GM19467 (cell line): Measurements from ENCODE around the gene GLUL.
"Not testable (repeated sequence)": the region's sequence is repeated elsewhere in the genome, so short reads cannot be mapped to it uniquely, and the experiment has no call there.

Experiments
- ATAC-seq: cut with Tn5 transposase; IDR thresholded peaks from one replicate; pipeline ENCODE4 v1.9.1; 2021; ENCODE audit warnings: mild to moderate bottlenecking, moderate library complexity; ENCODE audit not compliant: unreplicated experiment

Gene GLUL

DNA sequence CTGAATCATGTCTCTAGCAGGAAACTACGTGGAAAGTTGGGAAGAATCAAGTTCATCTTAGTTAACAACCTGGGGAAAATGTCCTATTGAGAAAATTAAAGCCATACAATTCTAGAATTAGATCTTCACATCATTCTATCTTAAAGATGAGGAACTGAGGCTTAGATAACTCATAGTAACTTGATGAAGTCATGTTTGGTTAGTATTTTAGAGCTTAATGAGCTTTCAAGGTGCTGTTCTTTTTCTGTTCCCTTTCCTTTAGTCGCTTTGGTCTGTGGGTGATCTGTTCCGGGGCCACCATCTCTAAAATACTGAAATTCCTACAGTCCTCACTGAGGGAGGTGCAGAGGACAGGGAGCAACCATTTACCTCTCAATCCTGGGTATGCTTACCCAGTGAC is 4.3 kb upstream of the GLUL start:
- ATAC-seq: no peak

DNA sequence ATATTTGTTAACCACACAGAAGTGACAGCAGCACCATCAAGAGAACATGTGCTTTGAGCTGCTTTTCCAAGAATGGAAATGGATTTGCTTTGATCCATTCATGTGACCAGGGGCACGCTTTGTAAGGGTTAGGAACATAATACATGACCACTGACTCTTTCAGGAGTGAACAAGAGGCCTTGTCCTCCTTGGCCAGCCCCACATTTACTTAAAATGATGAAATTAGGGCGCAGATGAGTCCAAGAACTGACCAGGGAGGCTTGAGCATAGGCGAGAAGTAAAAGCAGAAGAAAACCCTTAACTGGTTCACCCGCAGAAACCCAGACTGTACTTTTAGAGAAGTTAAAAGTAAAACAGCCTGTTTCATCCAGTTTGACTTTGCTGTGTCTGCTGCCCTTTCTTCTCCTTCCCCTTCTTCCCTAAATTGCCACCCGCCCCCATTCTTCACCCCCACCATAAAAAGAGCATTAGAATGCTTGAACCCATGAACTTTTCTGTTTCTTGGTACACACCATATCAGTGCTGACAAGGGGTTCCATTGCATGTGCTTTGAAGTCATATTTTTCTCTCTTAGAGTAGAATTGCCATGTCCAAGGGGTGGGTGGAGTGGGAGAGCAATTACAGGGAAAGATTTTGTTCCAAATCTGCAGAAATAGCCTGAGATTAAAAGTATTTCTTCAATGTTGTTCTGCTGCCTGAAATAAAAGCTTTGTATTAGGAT is 2.6 kb upstream of the GLUL start:
- ATAC-seq: no peak

DNA sequence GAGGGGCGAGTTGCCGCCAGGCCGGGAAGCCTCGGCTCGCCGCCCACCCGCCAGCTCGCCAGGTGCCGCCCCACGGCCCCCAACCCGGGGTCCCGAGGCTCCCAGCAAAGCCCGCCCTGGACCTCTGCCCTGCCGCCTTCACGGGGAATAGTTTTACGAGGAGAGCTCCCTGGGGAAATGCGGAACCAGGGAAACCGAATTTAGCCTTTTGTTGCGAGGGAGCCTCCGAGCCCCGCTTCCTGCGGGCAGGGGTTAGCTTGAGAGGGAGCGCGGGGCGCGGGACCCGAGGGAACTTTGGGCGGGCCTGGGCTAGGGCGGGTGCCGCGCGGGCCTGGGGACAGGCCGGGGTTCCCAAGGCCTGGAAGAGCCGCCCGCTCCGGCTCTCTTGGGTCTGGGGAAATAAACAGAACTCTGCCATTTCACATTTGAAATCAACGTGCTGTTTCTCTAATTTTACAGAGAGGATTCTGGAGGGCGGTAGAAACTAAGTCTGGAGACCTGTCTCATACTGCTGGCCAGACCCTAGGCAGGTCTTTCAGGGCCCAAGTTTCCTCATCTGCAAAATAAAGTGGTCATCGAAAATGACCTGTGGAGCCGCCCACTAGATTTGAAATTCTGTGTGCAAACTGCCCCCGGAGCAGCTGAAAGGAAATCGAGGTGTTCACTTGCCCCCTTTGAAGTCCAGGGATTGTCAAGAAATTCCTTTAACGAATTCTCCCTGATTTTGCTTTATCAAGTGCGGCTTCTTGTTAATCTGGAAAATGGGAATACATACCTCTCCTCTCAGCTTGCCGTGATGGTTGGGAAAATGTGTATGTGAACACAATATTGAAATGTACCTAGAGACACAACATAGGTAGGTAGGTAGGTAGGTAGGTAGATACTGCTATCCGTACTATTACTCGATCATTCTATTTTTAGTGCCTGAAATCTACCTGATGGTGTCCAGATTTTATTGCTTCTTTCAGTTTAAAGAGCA is 749 bp upstream of the GLUL start:
- peak; percentile 3 for ATAC-seq

DNA sequence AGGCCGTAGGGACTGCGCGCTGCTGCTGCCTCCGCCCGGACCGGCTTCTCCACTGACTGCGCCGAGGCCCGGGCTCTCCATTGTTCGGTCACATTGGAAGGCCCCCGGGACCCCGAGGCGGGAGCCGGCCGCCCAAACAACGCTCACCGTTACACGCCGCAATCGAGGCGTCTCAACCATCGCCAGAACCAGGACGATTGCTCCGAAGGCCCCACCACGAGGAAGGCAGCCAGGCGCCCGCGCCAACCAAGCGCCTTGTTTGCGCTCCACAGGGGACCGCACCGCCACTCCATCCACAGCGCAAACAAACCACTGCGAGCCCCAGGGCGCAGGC is 595 bp downstream of the GLUL start:
- ATAC-seq: no peak

DNA sequence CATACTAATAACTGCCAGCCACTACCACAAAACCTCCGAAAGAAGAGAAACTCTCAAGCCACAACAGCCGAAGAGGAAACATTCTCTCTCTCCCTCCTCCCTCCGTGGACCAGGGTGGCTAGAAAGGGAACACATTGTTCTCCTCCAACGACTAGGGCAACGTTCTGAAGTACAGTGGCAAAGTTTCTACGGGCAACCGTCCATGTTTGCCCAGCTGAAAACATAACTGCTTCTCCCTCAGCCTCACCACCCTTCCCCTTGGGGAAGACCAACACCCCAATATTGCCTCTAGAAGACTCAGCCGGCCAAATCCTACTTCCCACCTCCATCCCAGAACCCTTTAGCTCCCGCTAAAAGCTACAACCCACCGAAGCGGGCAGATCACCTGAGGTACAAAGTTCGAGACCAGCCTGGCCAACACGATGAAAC is 2.0 kb downstream of the GLUL start:
- ATAC-seq: no peak

DNA sequence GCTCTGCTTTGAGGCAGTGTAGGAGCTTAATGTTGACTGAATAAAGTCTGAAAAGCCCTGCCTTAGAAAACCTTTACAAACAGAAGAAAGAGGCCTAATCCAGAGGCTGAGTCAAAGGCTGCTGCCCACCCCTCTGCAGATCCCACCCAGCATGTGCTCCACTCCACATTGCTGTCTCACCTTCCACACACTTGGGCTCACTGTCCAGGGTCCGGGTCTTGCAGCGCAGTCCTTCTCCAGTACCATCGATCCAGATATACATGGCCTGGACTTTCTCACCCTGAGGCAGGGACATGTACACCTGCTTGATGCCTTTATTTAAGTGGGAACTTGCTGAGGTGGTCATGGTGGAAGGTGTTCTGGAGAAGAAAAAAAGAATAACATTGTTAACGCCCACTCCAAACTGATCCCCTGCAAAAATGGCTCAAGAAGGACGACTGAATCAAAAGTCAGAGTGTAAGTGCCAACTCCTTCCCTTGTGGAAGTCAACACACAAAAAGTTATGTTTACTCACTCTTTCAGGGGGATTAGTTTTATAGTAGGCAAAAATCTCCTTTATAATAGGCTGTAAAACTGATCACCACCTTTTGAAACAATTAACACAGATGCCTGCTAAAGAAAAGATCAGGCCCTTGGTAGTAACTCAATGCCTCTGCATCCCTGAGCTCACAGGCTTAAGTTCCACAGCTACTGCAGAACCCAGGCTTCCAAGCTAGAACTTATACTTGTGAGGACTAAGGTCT is 3.0 kb downstream of the GLUL start:
- ATAC-seq: no peak

DNA sequence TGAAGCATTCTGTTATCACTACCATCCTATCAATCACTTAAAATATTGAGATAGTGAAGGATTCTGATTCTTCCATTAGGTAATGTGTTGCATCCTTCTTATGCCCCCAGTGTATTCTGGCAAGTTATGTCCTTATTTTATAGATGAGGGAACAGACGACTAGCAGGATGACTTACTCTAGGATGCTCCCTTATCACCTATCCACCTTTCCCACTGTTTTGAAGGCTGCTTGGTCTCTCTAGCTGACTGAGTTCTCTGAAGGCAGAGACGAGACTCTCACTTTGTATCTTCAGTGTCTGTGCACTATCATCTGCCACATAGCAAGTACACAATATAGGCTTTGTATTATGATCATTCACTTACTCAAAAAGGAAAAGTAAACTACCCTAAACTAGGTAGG is 4.0 kb downstream of the GLUL start:
- ATAC-seq: no peak

DNA sequence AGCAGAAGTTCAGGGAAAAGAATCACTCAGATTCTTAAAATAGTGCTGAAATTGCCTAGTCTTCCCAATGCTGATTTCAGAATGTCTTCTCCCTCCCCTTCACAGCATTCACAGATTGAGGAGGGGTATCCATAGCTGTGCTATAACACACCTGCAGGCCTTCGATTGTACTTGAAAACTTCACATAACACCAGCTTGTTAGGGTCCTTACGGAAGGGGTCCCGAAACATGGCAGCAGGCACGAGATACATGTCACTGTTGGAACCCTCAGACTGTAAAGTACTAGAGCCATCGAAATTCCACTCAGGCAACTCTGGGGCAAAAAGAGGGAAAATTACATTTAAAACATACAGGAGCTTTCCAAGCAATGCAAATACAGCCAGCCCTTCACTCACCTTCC is 4.6 kb downstream of the GLUL start:
- no peak for ATAC-seq

DNA sequence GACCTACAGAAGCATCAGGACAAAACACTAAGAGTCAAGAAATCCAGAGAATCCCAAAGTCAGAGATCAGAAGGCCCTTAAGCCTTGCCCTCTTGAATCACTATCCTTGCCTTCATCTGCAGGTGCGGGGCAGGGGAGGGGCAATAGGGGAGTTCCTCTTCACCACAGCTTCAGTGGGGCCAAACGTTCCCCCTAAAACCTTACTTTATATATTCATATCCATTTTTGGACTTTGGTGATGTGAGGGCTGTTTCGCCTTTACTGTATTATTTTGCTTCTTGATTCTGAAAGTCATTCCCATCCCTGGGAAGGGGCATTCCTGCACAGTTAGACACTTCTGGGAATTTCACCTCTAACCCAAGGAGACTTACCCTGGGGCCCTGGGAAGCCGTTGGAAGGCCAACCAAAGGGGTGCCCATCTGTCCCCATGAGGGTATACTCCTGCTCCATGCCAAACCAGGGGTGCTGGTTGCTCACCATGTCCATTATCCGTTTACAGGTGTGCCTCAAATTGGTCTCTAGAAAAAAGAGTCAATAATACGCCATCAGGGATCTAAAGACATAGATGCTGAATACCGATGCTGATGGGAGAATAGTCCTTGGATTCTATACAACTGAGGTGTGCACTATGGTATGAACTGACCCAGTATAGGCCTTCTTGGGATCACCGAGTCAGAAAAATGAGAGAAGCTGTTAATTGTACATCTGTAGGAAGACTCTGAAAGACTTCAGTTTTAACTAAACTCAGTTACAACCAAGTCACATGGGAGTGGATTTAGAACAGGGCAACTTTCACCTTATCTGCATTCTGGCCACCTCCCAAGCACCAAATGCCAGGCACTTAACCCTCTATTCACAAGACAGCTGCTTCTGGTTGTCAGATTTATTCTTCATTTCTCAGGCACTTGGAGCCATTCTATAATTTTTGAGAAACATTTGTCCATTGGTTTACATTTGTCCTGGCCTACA is 5.4 kb downstream of the GLUL start:
- no peak for ATAC-seq

DNA sequence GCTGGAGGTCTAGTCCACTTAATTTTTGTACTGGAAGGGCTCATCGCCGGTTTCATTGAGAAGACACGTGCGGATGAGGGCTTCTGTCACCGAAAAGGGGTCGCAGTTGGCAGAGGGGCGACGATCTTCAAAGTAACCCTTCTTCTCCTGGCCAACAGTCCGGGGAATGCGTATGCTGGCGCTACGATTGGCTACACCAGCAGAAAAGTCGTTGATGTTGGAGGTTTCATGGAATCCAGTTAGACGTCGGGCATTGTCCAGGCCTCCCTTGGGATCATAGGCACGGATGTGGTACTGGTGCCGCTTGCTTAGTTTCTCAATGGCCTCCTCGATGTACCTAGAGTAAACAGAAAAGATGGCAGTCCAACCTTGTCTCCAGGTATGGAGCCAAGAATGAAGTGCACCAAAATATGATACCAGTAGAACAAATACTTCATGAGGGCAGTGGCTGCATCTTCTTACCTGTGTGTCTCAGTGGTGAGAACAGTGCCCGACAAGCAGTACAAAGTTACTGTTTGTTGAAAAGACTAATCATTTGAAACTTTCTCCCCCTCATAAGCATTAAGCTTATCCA is 7.1 kb downstream of the GLUL start:
- no peak for ATAC-seq

DNA sequence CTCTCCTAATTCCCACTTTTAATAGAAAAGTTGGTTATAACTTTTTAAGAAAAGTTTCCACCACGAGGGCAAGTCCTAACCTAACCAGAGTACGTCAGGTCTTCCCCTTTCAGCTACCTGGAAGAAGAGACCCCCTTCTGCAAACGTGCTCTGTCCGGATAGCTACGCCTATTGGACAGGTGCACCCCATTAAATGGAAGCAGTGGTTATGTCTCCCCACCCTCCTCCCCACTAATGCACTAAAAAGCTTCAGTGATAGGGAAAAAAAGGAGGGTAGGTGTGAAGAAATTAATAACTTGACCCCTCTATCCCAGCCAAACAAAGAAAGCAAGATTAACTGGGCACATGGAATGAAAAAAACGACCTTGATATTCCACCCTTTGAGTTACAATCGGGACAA is 7.7 kb downstream of the GLUL start:
- ATAC-seq: no peak

DNA sequence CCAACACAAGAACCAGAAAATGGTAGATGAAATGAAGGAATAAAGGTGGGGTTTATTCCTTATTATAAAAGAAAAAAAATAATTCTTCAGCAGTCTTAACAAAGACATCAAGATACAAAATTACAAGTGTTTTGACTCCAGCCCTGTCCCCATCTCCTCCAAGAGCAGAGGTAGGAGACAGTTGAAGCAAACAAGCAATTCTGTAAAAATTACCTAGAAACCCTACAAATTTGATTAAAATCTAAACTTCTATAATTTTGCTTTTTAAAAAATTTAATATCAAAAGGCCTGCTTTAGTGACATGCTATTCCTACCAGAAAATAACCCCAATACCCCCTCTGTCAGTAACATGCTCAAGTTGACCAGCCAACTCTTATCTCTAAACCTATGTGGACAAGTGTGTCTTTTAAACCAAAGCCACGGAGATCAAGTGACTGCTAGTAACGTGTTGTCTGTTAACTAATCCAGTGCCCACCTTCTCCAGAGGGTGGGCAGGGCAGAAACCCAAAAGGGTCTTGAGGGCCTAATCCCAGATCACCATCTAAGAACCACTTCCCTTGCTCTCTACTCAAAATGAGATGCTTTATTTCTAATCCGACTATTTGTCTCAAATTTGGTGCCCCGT is 8.4 kb downstream of the GLUL start:
- ATAC-seq: no peak

DNA sequence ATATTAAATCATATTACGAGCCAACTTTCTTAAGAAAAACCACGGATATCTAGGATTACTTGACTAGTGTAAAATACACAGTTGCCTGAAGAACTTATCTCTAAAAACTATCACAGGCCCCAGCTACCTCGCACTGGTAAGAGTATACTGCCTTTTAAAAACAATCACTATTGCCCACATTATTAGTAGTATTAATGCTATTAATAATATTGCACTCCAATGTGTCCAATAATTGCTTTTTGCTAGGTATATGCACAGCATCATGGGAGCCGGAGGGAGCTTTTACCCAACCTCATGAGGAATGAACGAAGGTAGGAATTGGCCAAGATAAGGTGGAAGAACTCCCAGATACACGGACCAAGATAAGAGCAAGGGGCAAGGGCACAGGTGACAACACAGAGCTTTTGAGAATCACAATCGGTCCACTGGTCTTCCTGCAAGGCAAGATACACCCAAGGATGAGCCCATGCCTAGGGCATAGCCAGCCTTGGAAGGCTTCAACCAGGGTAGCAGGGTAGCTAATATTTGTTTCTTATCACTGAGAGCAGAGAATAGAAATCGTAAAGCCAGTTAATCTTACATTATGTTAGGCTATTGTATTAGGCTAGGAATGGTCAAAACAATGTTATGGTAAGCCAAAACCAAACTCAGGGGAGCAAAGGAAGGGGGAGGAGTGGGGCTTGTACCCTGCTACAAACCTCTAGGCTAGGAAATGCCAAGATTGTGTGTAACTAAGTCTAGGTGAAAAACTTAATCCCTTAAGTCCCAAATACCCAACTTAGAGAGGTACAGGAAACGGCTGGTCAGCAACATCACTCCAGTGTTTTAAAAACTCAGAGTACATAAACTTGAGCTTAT is 9.4 kb downstream of the GLUL start:
- ATAC-seq: no peak

DNA sequence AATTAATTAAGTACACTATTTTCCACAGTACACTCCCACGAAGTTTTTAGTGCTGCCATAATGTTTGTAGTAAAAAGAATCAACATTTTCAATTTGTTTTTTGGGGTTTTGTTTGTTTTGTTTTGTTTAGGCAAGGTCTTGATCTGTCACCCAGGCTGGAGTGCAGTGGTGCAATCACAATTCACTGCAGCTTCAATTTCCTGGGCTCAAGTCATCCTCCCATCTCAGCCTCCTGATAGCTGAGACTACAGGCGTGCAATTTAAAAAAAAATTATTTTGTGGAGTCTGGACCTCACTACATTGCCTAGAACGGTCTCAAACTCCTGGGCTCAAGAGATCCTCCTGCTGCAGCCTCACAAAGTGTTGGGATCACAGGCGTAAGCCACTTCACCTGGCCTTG is 11.4 kb downstream of the GLUL start:
- ATAC-seq: no peak

DNA sequence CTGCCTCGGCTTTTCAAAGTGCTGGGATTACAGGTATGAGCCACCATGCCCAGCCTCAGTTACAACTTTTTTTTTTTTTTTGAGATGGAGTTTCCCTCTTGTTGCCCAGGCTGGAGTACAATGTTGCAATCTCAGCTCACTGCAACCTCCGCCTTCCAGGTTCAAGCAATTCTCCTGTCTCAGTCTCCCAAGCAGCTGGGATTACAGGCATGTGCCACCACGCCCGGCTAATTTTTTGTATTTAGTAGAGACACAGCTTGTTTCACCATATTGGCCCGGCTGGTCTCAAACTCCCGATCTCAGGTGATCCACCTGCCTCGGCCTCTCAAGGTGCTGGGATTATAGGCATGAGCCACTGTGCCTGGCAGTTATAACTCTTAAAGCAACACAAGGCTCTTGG is 11.8 kb downstream of the GLUL start:
- ATAC-seq: not testable (repeated sequence)

DNA sequence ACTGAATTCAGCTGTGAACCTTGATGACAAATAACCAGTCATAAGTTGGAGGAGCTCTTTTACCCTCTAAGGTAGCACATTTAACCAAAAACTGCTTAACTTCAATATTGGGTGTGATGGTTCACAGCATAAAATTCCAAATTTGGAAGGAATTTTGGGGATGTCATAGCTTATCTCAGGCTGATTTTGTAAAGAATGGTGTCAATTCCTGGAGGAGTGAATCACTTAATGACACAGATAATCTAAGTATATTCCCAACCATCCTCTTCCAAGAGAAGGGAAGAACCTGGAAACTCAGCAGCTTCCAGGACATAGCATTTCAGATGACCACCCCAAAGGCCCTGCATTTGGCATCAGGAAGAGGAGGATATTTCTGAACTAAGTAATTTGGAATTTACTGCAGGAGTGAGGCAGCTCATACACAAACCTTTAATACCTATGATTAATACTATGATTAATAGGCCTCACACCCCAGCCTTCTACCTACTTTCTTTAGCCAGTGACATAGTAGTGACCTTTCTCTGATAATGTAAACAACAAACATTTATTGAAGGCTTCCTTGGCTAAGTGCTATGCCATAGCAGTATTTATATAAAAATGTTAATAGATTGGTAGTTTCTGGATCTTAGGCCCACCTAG is 14.5 kb downstream of the GLUL start:
- ATAC-seq: no peak

DNA sequence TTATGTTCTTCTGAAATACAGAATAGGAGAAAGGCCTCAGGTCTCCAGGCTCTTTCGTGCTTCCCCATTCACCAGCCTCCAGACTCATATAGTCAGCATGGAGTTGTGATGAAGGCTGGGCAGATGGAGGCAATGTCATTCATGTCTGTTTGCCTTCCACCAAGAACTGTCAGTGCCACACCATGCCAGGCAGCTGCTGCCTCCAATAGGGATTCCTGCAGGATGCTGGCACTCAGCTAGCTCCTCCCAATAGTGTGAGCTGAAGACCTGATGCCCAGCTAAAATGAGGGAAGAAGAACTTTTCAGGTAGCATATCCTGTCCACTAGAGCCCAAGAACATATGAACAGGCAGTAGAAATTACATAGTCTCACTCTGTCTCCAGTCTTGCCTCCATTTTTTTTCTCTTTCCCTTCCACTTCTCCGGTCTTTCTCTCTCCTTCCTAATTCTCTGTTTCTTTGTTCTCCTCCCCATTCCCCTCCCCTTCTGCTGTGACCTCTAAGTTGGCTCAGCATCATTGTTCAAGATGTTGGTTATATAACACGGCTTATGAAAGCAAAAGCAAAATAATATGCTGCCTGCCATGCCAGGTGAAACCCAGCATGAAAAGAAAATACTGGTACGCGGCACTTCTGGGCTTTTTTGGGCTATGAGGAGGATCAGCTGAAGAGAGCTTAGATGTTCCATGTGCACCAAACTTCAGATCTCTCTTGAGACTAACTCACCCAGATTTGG is 17.3 kb downstream of the GLUL start:
- ATAC-seq: no peak

DNA sequence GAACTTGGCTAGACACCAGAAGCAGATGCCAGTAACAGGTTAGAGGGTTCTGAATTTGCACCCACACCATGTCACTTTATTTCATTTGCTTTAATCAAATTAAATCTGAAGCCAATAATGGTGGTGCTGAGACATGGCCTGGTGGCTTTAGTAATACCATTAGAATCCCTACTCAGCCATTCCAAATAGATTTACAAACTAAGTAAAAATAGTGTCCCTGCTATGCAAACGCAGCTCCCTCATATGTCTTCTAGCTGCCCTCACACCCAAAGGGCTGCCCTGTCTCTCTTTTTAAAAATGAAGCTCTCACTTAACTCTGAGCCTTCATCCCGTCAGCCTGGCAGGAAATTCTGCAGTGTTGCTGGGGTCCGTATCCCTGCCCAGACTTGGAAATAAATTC is 21.1 kb downstream of the GLUL start:
- ATAC-seq: no peak
